ENCODE results near the gene RHOT1. TPM values are rescaled to one million over a fixed set of nuclear protein-coding genes. Genes with fewer than 3 reads are reported as not detected.
"Not testable (repeated sequence)": the region's sequence is repeated elsewhere in the genome, so short reads cannot be mapped to it uniquely, and the experiment has no call there.

The RHOT1 gene
- total RNA-seq, 1 experiment from 2014 or later, result 24.4 TPM

DNA sequence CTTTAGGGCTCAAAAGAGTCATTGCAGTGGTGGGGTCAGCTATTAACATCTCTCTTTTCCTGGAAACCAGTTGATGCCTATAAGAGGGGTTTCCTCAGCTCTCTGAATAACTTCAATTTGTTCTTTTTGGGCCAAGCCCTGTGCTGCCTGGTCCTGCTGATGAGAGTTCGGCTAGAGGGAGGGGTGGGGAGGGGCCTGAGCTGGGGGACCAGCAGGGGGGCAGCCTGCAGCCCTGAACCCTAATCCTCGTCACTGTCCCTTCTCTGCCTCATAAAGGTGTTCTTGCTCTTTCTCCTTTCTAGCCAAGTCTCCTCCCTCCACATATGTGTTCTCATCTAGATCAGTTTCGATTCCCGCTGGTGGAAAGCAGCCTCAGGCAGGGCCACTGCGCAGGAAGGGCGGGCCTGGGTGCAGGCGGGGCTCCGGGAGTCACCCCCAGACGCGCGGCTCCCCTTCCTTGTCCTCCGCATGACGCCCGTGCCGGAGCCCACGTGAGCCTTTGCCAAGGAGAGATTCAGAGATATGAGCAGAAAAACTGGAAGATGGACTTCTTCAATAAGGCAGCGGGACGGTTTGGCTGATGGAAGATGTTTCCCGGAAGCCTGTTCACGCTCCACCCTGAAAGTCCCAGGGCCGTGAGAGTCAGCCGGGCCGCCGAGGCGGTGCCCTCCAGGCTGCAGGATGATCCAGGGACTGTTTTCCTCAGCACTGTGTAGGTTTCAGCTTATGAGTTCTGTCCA, 15.0 kb upstream of the RHOT1 start:
- peaks cover 5 to 11% of the 10 kb centered on the region in 2 experiments; a peak in 4 of 5 replicates for H3K9me3 Mint-ChIP-seq
- Histone ChIP-seq H2BK12ac (ENCODE audit: insufficient read length, low read depth, low read length) (no peak overlapping the region), H4K5ac (ENCODE audit: insufficient read length, low read depth, low read length) (no peak overlapping the region), H3K27ac (ENCODE audit: insufficient read length, low read depth, low read length) (no peak overlapping the region), H3K79me2 (ENCODE audit: insufficient read depth, low read length) (no peaks in the 10 kb centered on the region), H3K14ac (ENCODE audit: insufficient read depth, low read length) (peak overlapping the region; percentile 74; the same call in 1 of the 2 replicates), H3K56ac (ENCODE audit: insufficient read length, low read depth, low read length) (no peak overlapping the region), H4K20me1 (ENCODE audit: control insufficient read depth, insufficient read depth, insufficient read length) (no peaks in the 10 kb centered on the region), H3K27me3 (ENCODE audit: insufficient read depth, low read length) (no peaks in the 10 kb centered on the region), H4K8ac (replicated peaks; ENCODE audit: insufficient read length, low read depth, low read length) (no peak overlapping the region), H3K4ac (ENCODE audit: low read depth, low read length) (no peak overlapping the region), H3K18ac (ENCODE audit: insufficient read length, low read depth, low read length) (no peak overlapping the region), H3K79me1 (ENCODE audit: insufficient read depth, low read depth, low read length, poor library complexity, severe bottlenecking) (no peaks in the 10 kb centered on the region), H3K9ac (ENCODE audit: extremely low read depth, insufficient read length, low read length) (peak overlapping the region; percentile 34), H3K23me2 (ENCODE audit: insufficient read length, low read depth, low read length, poor library complexity, severe bottlenecking) (no peaks in the 10 kb centered on the region), H3K4me1 (ENCODE audit: insufficient read depth, low read length) (no peaks in the 10 kb centered on the region), H2AK5ac (ENCODE audit: insufficient read length, low read length) (no peak overlapping the region), H2AFZ (ENCODE audit: low read length) (peak overlapping the region; percentile 56), H2BK120ac (ENCODE audit: low read depth, low read length, poor library complexity, severe bottlenecking) (no peak overlapping the region), H3T11ph (ENCODE audit: low read length) (no peak overlapping the region), H3K9me3 (ENCODE audit: control insufficient read depth, low read depth, low read length) (no peaks in the 10 kb centered on the region), H2BK20ac (ENCODE audit: low read depth, low read length, poor library complexity, severe bottlenecking) (no peak overlapping the region), H3K23ac (ENCODE audit: insufficient read length, low read depth, low read length) (no peak overlapping the region), H2BK5ac (ENCODE audit: insufficient read length, low read length) (no peak overlapping the region), H2BK15ac (ENCODE audit: low read depth, low read length) (no peak overlapping the region), H4K91ac (ENCODE audit: insufficient read length, low read depth, low read length) (no peak overlapping the region), H3K4me2 (ENCODE audit: insufficient read depth, insufficient read length, low read length) (peak overlapping the region; percentile 53)
- TF ChIP-seq, protein P1, sequence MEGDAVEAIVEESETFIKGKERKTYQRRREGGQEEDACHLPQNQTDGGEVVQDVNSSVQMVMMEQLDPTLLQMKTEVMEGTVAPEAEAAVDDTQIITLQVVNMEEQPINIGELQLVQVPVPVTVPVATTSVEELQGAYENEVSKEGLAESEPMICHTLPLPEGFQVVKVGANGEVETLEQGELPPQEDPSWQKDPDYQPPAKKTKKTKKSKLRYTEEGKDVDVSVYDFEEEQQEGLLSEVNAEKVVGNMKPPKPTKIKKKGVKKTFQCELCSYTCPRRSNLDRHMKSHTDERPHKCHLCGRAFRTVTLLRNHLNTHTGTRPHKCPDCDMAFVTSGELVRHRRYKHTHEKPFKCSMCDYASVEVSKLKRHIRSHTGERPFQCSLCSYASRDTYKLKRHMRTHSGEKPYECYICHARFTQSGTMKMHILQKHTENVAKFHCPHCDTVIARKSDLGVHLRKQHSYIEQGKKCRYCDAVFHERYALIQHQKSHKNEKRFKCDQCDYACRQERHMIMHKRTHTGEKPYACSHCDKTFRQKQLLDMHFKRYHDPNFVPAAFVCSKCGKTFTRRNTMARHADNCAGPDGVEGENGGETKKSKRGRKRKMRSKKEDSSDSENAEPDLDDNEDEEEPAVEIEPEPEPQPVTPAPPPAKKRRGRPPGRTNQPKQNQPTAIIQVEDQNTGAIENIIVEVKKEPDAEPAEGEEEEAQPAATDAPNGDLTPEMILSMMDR (conservative IDR thresholded peaks at IDR 0.05), result no peak
- H3K4me1 Mint-ChIP-seq, result peaks cover 24 to 33% of the 10 kb centered on the region in 2 experiments
- no peaks in the 10 kb centered on the region for H3K27me3 Mint-ChIP-seq (ENCODE audit: low read depth)
- no CpG with 5 or more reads among the region's 25 CpGs for WGBS (ENCODE audit: extremely low coverage, insufficient read length, low lambda C conversion rate)
- DNase-seq, result peak; percentile 71
- H3K36me3 Mint-ChIP-seq (ENCODE audit: insufficient read depth in 1 of 3, low read depth in 3 of 3), result peaks cover 2 to 9% (median 9%) of the 10 kb centered on the region in 3 experiments; a peak in 6 of 7 replicates
- H3K27ac Mint-ChIP-seq, result peak overlapping the region; percentile 84 to 96 (median 93)
- H3K4me3 Mint-ChIP-seq, result peak overlapping the region; percentile 90 to 92

DNA sequence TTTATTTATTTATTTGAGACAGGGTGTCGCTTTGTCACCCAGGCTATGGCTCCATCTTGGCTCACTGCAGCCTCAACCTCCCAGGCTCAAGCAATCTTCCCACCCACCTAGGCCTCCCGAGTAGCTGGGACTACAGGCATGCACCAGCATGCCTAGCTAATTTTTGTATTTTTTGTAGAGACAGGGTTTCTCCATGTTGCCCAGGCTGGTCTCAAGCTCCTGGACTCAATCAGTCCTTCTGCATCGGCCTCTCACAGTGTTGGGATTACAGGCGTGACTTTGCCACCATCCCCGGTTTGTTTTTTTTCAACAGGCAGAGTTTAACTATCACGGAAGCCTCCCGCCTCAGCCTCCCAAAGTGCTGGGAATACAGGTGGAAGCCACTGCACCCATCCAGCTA, 13.8 kb upstream of the RHOT1 start:
- not testable (repeated sequence) for H3K9ac ChIP-seq (ENCODE audit: extremely low read depth, insufficient read length, low read length); H3K27me3 ChIP-seq (ENCODE audit: insufficient read depth, low read length); H3K27me3 Mint-ChIP-seq (ENCODE audit: low read depth); H3T11ph ChIP-seq (ENCODE audit: low read length); H3K18ac ChIP-seq (ENCODE audit: insufficient read length, low read depth, low read length); H3K23ac ChIP-seq (ENCODE audit: insufficient read length, low read depth, low read length); H3K9me3 ChIP-seq (ENCODE audit: control insufficient read depth, low read depth, low read length); H3K27ac ChIP-seq (ENCODE audit: insufficient read length, low read depth, low read length); H2BK5ac ChIP-seq (ENCODE audit: insufficient read length, low read length); H2BK12ac ChIP-seq (ENCODE audit: insufficient read length, low read depth, low read length); H4K91ac ChIP-seq (ENCODE audit: insufficient read length, low read depth, low read length); H3K4me2 ChIP-seq (ENCODE audit: insufficient read depth, insufficient read length, low read length); H3K79me2 ChIP-seq (ENCODE audit: insufficient read depth, low read length); H4K5ac ChIP-seq (ENCODE audit: insufficient read length, low read depth, low read length); H3K56ac ChIP-seq (ENCODE audit: insufficient read length, low read depth, low read length); H2BK15ac ChIP-seq (ENCODE audit: low read depth, low read length); H3K79me1 ChIP-seq (ENCODE audit: insufficient read depth, low read depth, low read length, poor library complexity, severe bottlenecking); H3K14ac ChIP-seq (ENCODE audit: insufficient read depth, low read length); H3K4ac ChIP-seq (ENCODE audit: low read depth, low read length); H3K4me1 ChIP-seq (ENCODE audit: insufficient read depth, low read length); DNase-seq; H4K8ac ChIP-seq (replicated peaks; ENCODE audit: insufficient read length, low read depth, low read length); H3K27ac Mint-ChIP-seq; H3K23me2 ChIP-seq (ENCODE audit: insufficient read length, low read depth, low read length, poor library complexity, severe bottlenecking); H2AK5ac ChIP-seq (ENCODE audit: insufficient read length, low read length); H2BK20ac ChIP-seq (ENCODE audit: low read depth, low read length, poor library complexity, severe bottlenecking); H2AFZ ChIP-seq (ENCODE audit: low read length); H2BK120ac ChIP-seq (ENCODE audit: low read depth, low read length, poor library complexity, severe bottlenecking); H4K20me1 ChIP-seq (ENCODE audit: control insufficient read depth, insufficient read depth, insufficient read length); H3K36me3 Mint-ChIP-seq (ENCODE audit: insufficient read depth in 1 of 3, low read depth in 3 of 3)
- Mint-ChIP-seq H3K9me3 (peaks cover 6 to 14% of the 10 kb centered on the region in 2 experiments), H3K4me1 (peaks cover 24 to 32% of the 10 kb centered on the region in 2 experiments), H3K4me3 (peak overlapping the region; percentile 66 to 90)
- WGBS (ENCODE audit: extremely low coverage, insufficient read length, low lambda C conversion rate), result no CpG with 5 or more reads among the region's 7 CpGs

Measured in H9 (cell line).